GM12878 (cell line): Measurements from ENCODE around the gene CMTM4. TPM values are rescaled to one million over a fixed set of nuclear protein-coding genes. Genes with fewer than 3 reads are reported as not detected.

Source experiments
- ATAC-seq: fragments of 200-7000 bp; cut with Tn5 transposase; 3 replicates; pipeline ENCODE4 v1.9.1; 2020; ENCODE audit warnings: mild to moderate bottlenecking, moderate library complexity
- BruUV-seq: library from RNA; stranded (reverse); fragments of 400-500 nt; replicated peaks from 2 replicates; lab custom pipeline; 2021; lab: Mats Ljungman, UMichigan
- CTCF ChIA-PET: fragments of 300-600 bp; sonication (Branson Sonifier 250); formaldehyde crosslinking; extraction: SDS; loops from one replicate; lab custom pipeline; 2021; ENCODE audit warnings: inconsistent platforms; lab: Yijun Ruan, JAX
- POLR2A ChIA-PET: fragments of 350-600 bp; formaldehyde crosslinking; extraction: SDS; loops from one replicate; lab custom pipeline; 2021; ENCODE audit warnings: inconsistent platforms; lab: Charles Lee
- RAD21 ChIA-PET: fragments of 300-600 bp; sonication (Branson Sonifier 250); formaldehyde crosslinking; loops from one replicate; lab custom pipeline; 2023; ENCODE audit warnings: antibody characterized with exemption; ENCODE audit not compliant: unreplicated experiment; lab: Charles Lee
- SMC1A ChIA-PET: fragments of 300-600 bp; sonication (Branson Sonifier 250); formaldehyde crosslinking; loops from one replicate; lab custom pipeline; 2023; ENCODE audit not compliant: unreplicated experiment, uncharacterized antibody; lab: Charles Lee
- DNase-seq: peaks from one replicate; pipeline ENCODE4 v3.0.0-alpha.2; 2011; ENCODE audit warnings: low read depth, low spot score
- FAIRE-seq: peaks from 3 replicates; lab custom pipeline; 2011; peaks lifted over from hg19 to GRCh38; lab: Jason Lieb, UNC
- H2AFZ ChIP-seq: 2 replicates; pipeline ENCODE4 v1.6.0; 2011; ENCODE audit warnings: low read depth, low read length, control low read depth; ENCODE audit not compliant: control insufficient read depth
- H3K27ac ChIP-seq: 2 replicates; pipeline ENCODE4 v1.5.1; 2011; ENCODE audit warnings: control low read depth; ENCODE audit not compliant: control insufficient read depth, insufficient read depth
- H3K27me3 ChIP-seq, 2 experiments: replicated peaks in 1 of 2; 2 replicates each; pipeline versions ENCODE4 v1.6.0 to v1.6.1; 2011; ENCODE audit warnings: low read length in 1 of 2; ENCODE audit not compliant: control insufficient read depth in 2 of 2, insufficient read depth in 2 of 2
- H3K36me3 ChIP-seq, 2 experiments: 2 replicates each; pipeline ENCODE4 v1.5.1; 2011; ENCODE audit warnings: low read length in 1 of 2; ENCODE audit not compliant: control insufficient read depth in 2 of 2, insufficient read depth in 2 of 2
- H3K4me1 ChIP-seq: 2 replicates; pipeline ENCODE4 v1.6.1; 2011; ENCODE audit warnings: mild to moderate bottlenecking, low read length, moderate library complexity, mixed read lengths; ENCODE audit not compliant: control insufficient read depth, insufficient read depth
- H3K4me2 ChIP-seq: 2 replicates; pipeline ENCODE4 v1.6.0; 2011; ENCODE audit warnings: control low read depth; ENCODE audit not compliant: control insufficient read depth, insufficient read depth
- H3K4me3 ChIP-seq: fragments of 200-600 bp; sonication (generic); 2 replicates; pipeline ENCODE4 v1.5.1; 2016
- H3K79me2 ChIP-seq: 2 replicates; pipeline ENCODE4 v1.6.0; 2011; ENCODE audit warnings: low read length; ENCODE audit not compliant: control insufficient read depth, insufficient read depth
- H3K9ac ChIP-seq: 2 replicates; pipeline ENCODE4 v1.8.0; 2011; ENCODE audit warnings: low read length, control low read depth, mixed read lengths; ENCODE audit not compliant: control insufficient read depth, insufficient read depth
- H3K9me3 ChIP-seq: replicated peaks from 3 replicates; pipeline ENCODE4 v1.5.1; 2011; ENCODE audit warnings: mild to moderate bottlenecking, low read length; ENCODE audit not compliant: control insufficient read depth, insufficient read depth
- H4K20me1 ChIP-seq: 2 replicates; pipeline ENCODE4 v1.6.0; 2011; ENCODE audit not compliant: control insufficient read depth, insufficient read depth
- ASH2L ChIP-seq: fragments of 300-600, 200-600 bp; sonication (generic); IDR thresholded peaks from 2 replicates; pipeline ENCODE4 v1.6.1; 2017; ENCODE audit warnings: low read depth, mild to moderate bottlenecking, borderline replicate concordance
- CBX5 ChIP-seq: sonication (generic); IDR thresholded peaks from 2 replicates; pipeline ENCODE4 v1.6.1; 2016; ENCODE audit warnings: low read depth, moderate library complexity, mild to moderate bottlenecking, inconsistent platforms
- IRF4 ChIP-seq: IDR thresholded peaks from 2 replicates; pipeline ENCODE4 v1.6.1; 2011; ENCODE audit warnings: low read depth, low read length
- LARP7 ChIP-seq: fragments of 450-650 bp; IDR thresholded peaks from 2 replicates; pipeline ENCODE4 v1.6.1; 2017; ENCODE audit warnings: mild to moderate bottlenecking
- MEF2B ChIP-seq: fragments of 450-650 bp; IDR thresholded peaks from 2 replicates; pipeline ENCODE4 v1.6.1; 2018; ENCODE audit warnings: mild to moderate bottlenecking, moderate library complexity; ENCODE audit not compliant: partially characterized antibody, poor library complexity, severe bottlenecking
- NBN ChIP-seq: fragments of 450-650 bp; IDR thresholded peaks from 2 replicates; pipeline ENCODE4 v1.6.1; 2016
- NFXL1 ChIP-seq: fragments of 450-650 bp; IDR thresholded peaks from 2 replicates; pipeline ENCODE4 v1.6.1; 2017; ENCODE audit warnings: antibody characterized with exemption, mild to moderate bottlenecking, borderline replicate concordance
- POLR2AphosphoS5 ChIP-seq: IDR thresholded peaks from 2 replicates; pipeline ENCODE4 v1.6.1; 2011; ENCODE audit warnings: mild to moderate bottlenecking, low read length, inconsistent platforms
- POU2F2 ChIP-seq: IDR thresholded peaks from 3 replicates; pipeline ENCODE4 v1.6.1; 2011; ENCODE audit warnings: low read depth, mild to moderate bottlenecking, low read length, borderline replicate concordance
- RAD51 ChIP-seq: fragments of 450-650 bp; IDR thresholded peaks from 2 replicates; pipeline ENCODE4 v1.6.1; 2016; ENCODE audit warnings: moderate library complexity, mild to moderate bottlenecking, inconsistent platforms
- SP1 ChIP-seq: IDR thresholded peaks from one replicate; pipeline ENCODE4 v1.6.1; 2011; ENCODE audit warnings: low read depth, low read length
- TCF3 ChIP-seq: IDR thresholded peaks from 2 replicates; pipeline ENCODE4 v1.6.1; 2012; ENCODE audit warnings: low read depth, mild to moderate bottlenecking, low read length, borderline replicate concordance; ENCODE audit not compliant: insufficient read depth
- ZBED1 ChIP-seq: IDR thresholded peaks from 2 replicates; pipeline ENCODE4 v1.6.1; 2016; ENCODE audit warnings: borderline replicate concordance
- ZNF274 ChIP-seq: IDR thresholded peaks from one replicate; pipeline ENCODE4 v1.8.0; 2011; ENCODE audit not compliant: insufficient read length, insufficient read depth
- ZNF622 ChIP-seq: fragments of 450-650 bp; IDR thresholded peaks from 2 replicates; pipeline ENCODE4 v1.6.1; 2017; ENCODE audit warnings: mild to moderate bottlenecking, inconsistent platforms
- WGBS: methylation state at CpG from one replicate; pipeline ENCODE4 v1.1.6; 2016; ENCODE audit warnings: low lambda C conversion rate; ENCODE audit not compliant: insufficient replicate concordance, insufficient coverage; ENCODE audit errors: missing lambda C conversion rate; 5-methylcytosine and 5-hydroxymethylcytosine counted together
- in situ Hi-C: fragments of 300-500 bp; cut with MboI; formaldehyde crosslinking; loops from 9 replicates; pipeline ENCODE4 v1.14.3; 2018; ENCODE audit warnings: mixed read lengths
- intact Hi-C: fragments of 100-400 bp; cut with micrococcal nuclease; formaldehyde crosslinking; loops from one replicate; pipeline ENCODE4 v1.14.2; 2022; ENCODE audit not compliant: unreplicated experiment
- polyA plus RNA-seq, 11 experiments: library from polyadenylated mRNA; depleted of rRNA in 4 of 11; unstranded in 6 of 11; stranded (reverse) in 5 of 11; fragments of >200 nt; fragmentation: Nextera tagmentation in 4 of 11; fragmentation: Illumina TruSeq in 1 of 11; extraction: Ambion mirVana in 4 of 11; extraction: Trizol in 1 of 11; gene quantifications; 1 replicate in 1 of 11; 2 replicates in 10 of 11; pipeline versions ENCODE4 v1.2.1 to v1.2.3, GENCODE V29; 2011 to 2016; ENCODE audit warnings: inconsistent platforms in 2 of 11, missing spikeins in 2 of 11, low read depth in 1 of 11
- total RNA-seq, 4 experiments: library from RNA; depleted of rRNA in 3 of 4; stranded (reverse); fragments of >200 nt in 3 of 4; fragmentation: Illumina TruSeq in 1 of 4; extraction: Trizol in 1 of 4; gene quantifications; 2 replicates each; pipeline versions ENCODE4 v1.2.1 to v1.2.3, GENCODE V29; 2013 to 2021
- TF ChIP-seq, protein P1 (sequence below): fragments of 450-650 bp; IDR thresholded peaks from 2 replicates; pipeline ENCODE4 v1.6.1; 2017; ENCODE audit warnings: mild to moderate bottlenecking, moderate library complexity
- TF ChIP-seq, protein P2 (sequence below): fragments of 450-650 bp; IDR thresholded peaks from 2 replicates; pipeline ENCODE4 v1.6.1; 2017; ENCODE audit warnings: antibody characterized with exemption, mild to moderate bottlenecking, moderate library complexity
- TF ChIP-seq, protein P3 (sequence below): IDR thresholded peaks from 2 replicates; pipeline ENCODE4 v1.6.1; 2011; ENCODE audit warnings: low read depth, low read length, improper control_type of control experiment, borderline replicate concordance

Gene CMTM4
- total and polyA plus RNA-seq, 10 of the 15 experiments (the other 5 are each of a cell fraction or from before 2014, with no cell fraction given), result 0.02 to 0.43 (median 0.15) TPM; not detected in 2

DNA sequence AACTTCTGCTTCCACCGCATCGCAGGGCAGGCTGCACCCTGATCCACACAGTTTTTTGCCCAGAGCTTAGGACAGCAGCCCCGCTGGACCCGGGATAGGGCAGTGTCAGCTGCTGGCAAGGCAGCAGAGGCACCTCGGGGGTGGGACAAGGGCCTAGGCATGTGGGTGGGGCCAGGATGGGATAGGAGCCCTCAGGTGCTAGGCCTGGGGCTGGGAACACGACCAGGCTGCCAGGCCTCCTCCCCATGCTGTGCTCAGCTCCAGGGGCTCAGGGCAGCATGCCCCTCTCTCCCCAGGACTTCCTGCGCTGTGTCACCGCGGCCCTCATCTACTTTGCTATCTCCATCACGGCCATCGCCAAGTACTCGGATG, 87.4 kb downstream of the CMTM4 start:
- Histone ChIP-seq H3K9ac (no peak overlapping the region), H3K9me3 (no peaks in the 10 kb centered on the region), H3K27me3 (no peaks in the 10 kb centered on the region), H3K4me3 (no peak overlapping the region), H3K4me2 (no peak overlapping the region), H3K79me2 (no peaks in the 10 kb centered on the region), H3K36me3 (peaks cover 0 to 21% of the 10 kb centered on the region in 2 experiments; a peak in 2 of 4 replicates), H2AFZ (no peak overlapping the region), H3K27ac (no peak overlapping the region), H3K4me1 (peaks cover 9% of the 10 kb centered on the region), H4K20me1 (no peaks in the 10 kb centered on the region)
- BruUV-seq, result no TSS peak
- DNase-seq (no peak), ATAC-seq (no peak), FAIRE-seq (no peak)
- SMC1A ChIA-PET, result interaction anchor here (0.7 to 3.0 kb wide), 6 partner anchors 11 to 202 kb away, joined by 3 to 21 read pairs (median 4); no protein-coding TSS in a partner anchor
- CTCF ChIA-PET, result interaction anchor here (0.6 to 4.5 kb wide), 40 partner anchors 9 to 491 kb away, joined by 3 to 36 read pairs (median 4); partner anchors contain the start of genes CKLF and DYNC1LI2
- POLR2A ChIA-PET, result interaction anchor here (1.1 kb wide), 1 partner anchor 68 kb away, joined by 3 read pairs; no protein-coding TSS in a partner anchor
- in situ Hi-C loops (no loop called here), intact Hi-C loops (loop anchor here (5.0 kb wide), 1 partner anchor 57 kb away; the partner anchor contains the start of genes CKLF and TK2)
- RAD21 ChIA-PET, result interaction anchor here (0.6 to 1.8 kb wide), 7 partner anchors 19 to 264 kb away, joined by 3 to 10 read pairs (median 4); no protein-coding TSS in a partner anchor
- 72% methylated on average over 12 of the region's 12 CpGs for WGBS
- no peak for TF ChIP-seq ZBED1
- no peak for TF ChIP-seq ZNF622
- no peak for TF ChIP-seq MEF2B
- no peak for TF ChIP-seq LARP7
- TF ChIP-seq TCF3, result no peak
- TF ChIP-seq, protein P1, sequence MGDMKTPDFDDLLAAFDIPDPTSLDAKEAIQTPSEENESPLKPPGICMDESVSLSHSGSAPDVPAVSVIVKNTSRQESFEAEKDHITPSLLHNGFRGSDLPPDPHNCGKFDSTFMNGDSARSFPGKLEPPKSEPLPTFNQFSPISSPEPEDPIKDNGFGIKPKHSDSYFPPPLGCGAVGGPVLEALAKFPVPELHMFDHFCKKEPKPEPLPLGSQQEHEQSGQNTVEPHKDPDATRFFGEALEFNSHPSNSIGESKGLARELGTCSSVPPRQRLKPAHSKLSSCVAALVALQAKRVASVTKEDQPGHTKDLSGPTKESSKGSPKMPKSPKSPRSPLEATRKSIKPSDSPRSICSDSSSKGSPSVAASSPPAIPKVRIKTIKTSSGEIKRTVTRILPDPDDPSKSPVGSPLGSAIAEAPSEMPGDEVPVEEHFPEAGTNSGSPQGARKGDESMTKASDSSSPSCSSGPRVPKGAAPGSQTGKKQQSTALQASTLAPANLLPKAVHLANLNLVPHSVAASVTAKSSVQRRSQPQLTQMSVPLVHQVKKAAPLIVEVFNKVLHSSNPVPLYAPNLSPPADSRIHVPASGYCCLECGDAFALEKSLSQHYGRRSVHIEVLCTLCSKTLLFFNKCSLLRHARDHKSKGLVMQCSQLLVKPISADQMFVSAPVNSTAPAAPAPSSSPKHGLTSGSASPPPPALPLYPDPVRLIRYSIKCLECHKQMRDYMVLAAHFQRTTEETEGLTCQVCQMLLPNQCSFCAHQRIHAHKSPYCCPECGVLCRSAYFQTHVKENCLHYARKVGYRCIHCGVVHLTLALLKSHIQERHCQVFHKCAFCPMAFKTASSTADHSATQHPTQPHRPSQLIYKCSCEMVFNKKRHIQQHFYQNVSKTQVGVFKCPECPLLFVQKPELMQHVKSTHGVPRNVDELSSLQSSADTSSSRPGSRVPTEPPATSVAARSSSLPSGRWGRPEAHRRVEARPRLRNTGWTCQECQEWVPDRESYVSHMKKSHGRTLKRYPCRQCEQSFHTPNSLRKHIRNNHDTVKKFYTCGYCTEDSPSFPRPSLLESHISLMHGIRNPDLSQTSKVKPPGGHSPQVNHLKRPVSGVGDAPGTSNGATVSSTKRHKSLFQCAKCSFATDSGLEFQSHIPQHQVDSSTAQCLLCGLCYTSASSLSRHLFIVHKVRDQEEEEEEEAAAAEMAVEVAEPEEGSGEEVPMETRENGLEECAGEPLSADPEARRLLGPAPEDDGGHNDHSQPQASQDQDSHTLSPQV, result no peak
- no peak for TF ChIP-seq NBN
- TF ChIP-seq, protein P2, sequence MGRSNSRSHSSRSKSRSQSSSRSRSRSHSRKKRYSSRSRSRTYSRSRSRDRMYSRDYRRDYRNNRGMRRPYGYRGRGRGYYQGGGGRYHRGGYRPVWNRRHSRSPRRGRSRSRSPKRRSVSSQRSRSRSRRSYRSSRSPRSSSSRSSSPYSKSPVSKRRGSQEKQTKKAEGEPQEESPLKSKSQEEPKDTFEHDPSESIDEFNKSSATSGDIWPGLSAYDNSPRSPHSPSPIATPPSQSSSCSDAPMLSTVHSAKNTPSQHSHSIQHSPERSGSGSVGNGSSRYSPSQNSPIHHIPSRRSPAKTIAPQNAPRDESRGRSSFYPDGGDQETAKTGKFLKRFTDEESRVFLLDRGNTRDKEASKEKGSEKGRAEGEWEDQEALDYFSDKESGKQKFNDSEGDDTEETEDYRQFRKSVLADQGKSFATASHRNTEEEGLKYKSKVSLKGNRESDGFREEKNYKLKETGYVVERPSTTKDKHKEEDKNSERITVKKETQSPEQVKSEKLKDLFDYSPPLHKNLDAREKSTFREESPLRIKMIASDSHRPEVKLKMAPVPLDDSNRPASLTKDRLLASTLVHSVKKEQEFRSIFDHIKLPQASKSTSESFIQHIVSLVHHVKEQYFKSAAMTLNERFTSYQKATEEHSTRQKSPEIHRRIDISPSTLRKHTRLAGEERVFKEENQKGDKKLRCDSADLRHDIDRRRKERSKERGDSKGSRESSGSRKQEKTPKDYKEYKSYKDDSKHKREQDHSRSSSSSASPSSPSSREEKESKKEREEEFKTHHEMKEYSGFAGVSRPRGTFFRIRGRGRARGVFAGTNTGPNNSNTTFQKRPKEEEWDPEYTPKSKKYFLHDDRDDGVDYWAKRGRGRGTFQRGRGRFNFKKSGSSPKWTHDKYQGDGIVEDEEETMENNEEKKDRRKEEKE, result no peak
- TF ChIP-seq ZNF274, result no peak
- no peak for TF ChIP-seq SP1
- TF ChIP-seq, protein P3, sequence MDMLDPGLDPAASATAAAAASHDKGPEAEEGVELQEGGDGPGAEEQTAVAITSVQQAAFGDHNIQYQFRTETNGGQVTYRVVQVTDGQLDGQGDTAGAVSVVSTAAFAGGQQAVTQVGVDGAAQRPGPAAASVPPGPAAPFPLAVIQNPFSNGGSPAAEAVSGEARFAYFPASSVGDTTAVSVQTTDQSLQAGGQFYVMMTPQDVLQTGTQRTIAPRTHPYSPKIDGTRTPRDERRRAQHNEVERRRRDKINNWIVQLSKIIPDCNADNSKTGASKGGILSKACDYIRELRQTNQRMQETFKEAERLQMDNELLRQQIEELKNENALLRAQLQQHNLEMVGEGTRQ, result no peak
- TF ChIP-seq IRF4, result no peak
- TF ChIP-seq CBX5, result no peak
- TF ChIP-seq POU2F2, result no peak
- no peak for TF ChIP-seq NFXL1
- TF ChIP-seq RAD51, result no peak
- TF ChIP-seq ASH2L, result no peak
- no peak for TF ChIP-seq POLR2AphosphoS5
